HTR-8/SVneo (cell line): ENCODE measurements around the gene FCHSD2.

Source experiments
- DNase-seq: peaks from one replicate; pipeline ENCODE4 v3.0.0; 2011; ENCODE audit warnings: low spot score, mixed read lengths; ENCODE audit not compliant: insufficient read length
- FAIRE-seq: peaks from 2 replicates; lab custom pipeline; 2011; peaks lifted over from hg19 to GRCh38; lab: Jason Lieb, UNC

The FCHSD2 gene

DNA sequence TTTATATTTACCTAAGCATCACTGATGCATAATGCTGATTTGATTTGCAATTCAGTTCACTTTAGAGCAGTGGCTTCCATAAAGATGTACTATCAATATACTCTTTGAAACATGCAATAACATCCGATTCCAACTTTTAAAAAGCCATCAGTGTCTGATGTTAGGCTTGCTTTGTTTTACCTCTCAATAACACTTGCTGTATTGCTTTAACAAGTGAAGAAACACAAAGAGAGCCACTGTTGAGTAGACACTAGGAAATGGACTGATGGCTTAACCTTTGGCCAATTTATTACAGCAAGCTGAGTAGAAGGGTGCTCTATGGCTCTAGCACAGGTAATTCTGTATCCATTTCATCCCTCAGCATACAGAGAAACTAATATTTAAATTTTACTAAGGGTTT, 122.1 kb downstream of the FCHSD2 start:
- FAIRE-seq (no peak), DNase-seq (no peak)

DNA sequence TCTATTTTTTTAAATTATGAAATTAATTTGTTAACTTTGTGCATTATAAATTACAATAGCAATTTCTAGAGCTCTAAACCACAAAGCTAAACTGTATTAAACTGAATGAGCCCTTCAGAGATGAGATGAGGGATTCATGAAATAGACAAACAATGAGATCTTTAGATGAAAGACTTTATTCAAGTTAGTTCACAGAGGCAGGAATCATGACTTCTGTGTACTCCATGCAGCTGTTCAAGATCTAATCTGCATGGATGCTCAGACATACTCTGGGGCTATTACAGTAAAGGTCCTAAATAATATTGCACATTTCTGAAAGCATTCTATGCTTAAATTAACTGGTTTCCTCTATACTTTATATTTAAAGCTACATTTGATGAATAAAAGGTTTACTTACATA, 122.7 kb downstream of the FCHSD2 start:
- DNase-seq (no peak), FAIRE-seq (no peak)

DNA sequence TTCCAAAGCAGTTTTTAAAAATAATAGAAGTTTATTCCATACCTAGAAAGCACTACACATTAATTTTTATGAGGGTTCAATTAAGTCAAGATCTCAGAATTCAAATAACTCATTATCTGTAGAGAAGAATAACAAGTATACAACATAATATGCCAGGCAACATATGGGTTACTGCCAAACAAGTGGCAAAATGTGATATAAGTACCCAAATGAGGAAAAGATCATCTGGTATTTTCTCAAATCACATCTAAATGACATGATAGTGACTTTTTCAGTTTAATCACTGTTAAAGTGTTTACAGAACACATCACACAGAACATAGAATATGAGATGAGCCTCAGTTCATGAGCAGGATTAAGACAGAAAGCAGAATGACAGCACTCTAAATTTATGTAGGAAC, 123.3 kb downstream of the FCHSD2 start:
- FAIRE-seq (no peak), DNase-seq (no peak)

DNA sequence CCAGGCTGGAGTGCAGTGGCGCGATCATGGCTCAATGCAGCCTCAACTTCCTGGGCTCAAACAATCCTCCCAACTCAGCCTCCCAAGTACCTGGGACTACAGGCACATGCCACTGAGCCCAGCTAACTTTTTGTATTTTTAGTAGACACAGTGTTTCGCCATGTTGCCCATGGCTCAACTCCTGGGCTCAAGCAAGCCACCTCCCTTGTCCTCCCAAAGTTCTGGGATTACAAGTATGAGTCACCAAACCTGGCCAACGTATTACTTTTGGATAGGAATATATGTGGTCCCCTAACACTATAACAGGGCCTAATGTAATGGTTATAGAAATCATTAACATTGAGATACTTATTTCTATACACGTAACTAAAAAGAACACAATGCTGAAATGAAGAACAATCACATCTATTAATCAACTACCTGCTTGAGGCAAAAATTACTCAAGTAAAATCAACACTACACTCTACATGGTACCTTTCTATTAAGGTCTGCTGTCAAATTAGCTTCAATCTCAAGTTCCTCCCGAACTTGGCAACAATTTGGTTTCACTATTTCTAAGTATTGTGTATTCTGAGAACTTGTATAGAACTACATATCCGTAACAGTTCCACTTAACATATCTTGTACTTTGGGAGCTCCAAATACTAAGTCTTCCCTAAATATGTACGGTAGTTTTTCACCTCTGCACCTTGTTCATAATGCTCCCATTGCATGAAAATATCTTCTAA, 124.9 kb downstream of the FCHSD2 start:
- no peak for FAIRE-seq

DNA sequence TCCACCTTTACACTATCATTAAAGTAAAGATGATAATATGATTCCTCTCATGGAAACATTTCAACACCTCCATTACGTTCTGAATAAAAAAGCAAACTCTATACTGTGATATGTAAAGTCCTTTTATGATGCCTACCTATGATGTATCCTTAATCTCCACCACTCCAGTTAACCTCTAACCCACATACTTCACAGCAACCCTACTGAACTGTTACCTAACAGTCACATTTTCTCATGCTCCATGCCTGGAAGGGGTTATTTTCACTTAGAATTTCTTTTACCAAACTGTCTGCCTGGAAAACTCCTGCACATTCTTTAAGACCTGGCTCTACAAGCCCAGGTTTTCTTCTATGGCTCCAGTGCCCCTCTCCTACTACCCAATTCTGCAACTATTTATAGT, 129.1 kb downstream of the FCHSD2 start:
- FAIRE-seq (peak; percentile 54), DNase-seq (no peak)

More for the DNA sequence above, 124.9 kb downstream of the FCHSD2 start:
- DNase-seq, result no peak

DNA sequence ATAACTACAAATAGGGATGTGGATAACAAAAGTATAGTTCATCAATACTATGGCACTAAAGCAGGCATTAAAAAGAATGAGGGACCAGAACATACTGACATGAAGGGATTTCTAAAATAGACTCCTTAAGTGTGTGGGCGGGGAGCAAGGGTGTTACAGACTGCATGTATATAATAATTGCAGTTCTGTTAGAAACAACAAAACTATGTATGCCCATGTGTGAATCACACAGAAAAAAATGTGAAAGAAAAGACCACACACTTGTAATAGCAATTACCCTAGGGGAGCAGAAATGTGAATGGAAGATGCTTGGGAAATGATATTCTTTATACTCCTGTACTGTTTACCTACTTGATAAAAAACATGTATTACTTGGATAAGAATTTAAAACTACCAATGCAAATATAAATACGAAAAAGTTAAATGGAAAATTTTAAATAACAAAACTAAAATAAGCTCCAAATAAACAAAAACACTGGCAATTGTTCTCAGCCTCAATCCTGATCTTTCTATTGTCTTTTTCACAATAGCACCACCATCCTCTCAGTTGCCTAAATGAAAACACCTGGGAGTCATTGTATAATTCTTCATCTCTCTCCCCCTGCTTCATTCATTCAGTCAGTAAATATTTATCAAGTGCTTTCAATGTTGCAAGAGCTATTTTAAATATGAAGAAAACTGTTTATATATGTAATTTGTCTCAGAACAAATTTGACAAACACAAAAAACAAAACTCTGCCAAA, 129.8 kb downstream of the FCHSD2 start:
- DNase-seq (no peak), FAIRE-seq (no peak)

DNA sequence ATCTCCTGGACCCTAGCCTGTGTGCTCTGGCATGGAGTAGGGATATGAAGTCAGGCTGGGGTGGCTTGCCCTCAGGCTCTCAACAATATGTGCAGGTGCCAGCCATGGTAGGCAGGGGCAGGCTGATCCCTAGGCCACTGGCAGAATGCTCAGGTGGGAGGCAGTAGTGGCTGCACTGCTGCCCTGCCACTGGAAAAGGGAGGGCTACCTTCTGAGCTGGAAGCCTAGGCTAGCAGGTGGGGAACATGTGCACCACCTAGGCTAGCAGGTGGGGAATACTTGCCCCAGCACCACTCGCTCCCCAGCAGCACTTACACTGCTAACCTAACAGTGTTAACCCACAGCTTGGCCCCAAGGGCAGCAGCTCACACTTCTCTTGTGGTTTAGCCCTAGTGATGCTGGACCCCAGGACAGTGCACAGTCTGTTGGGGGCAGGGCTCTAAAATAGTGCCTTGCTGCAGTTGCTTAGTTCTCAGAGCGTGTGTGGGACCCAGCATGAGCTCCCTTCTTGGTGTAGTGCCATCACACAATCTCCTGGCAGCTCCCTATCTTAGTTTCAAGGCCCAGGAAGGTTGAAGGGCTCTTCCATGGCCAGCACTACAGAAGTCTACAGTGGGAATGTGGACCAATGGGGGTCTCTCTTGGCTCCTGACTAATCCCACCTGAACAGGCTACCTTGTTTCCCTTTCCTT, 130.8 kb downstream of the FCHSD2 start:
- DNase-seq, result no peak
- FAIRE-seq, result no peak

DNA sequence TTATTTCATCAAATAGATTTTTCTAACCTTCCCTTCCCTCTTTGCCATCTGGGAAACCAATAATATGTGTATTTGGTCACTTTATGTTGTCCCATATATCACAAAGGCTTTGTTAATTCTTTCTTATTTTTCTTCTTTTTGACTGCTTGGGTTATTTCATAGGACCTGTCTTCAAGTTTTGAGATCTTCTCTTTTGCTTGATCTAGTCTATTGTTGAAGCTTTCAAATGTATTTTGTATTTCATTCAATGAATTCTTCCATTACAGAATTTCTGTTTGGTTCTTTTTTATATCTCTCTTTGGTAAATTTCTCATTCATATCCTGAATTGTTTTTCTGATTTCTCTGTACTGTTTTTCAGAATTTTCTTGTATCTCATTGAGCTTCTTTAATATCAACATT, 132.1 kb downstream of the FCHSD2 start:
- FAIRE-seq, result no peak

DNA sequence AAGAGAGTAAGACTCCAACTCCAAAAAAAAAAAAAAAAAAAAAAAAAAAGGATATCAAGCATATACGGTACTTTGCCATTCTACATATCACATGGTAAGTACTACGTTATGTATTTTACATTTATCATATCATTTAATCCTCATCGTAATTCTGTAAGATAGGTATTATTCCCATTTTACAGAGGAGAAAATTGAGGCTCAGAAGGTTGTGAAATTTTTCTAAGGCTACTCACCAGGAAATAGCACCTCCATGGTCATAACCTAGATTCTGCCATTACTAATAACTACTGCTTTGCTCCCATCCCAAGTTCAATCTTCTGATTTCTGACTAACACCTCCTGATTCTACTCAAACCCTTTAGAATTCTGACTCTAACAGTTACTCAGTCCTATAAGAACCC, 138.0 kb downstream of the FCHSD2 start:
- DNase-seq, result no peak
- FAIRE-seq, result no peak

More for the DNA sequence above, 132.1 kb downstream of the FCHSD2 start:
- DNase-seq, result no peak

DNA sequence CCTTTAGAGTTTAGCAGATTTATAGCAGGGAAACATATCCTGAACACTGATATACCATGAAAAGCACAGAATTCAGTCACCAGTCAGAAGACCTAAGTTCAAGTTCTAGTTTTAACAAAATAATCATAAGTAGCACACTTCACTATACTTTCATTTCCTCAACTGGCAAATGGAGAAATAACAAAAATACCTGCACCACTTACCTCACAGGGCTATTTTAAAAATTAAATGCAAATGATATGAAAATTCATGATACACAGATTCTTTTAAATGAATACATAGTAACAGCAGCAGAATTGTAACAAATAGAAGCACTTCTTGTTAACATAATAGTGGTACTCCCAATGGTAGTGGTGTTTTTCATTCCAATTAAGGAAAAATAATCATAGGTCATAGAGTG, 139.0 kb downstream of the FCHSD2 start:
- DNase-seq (no peak), FAIRE-seq (no peak)

DNA sequence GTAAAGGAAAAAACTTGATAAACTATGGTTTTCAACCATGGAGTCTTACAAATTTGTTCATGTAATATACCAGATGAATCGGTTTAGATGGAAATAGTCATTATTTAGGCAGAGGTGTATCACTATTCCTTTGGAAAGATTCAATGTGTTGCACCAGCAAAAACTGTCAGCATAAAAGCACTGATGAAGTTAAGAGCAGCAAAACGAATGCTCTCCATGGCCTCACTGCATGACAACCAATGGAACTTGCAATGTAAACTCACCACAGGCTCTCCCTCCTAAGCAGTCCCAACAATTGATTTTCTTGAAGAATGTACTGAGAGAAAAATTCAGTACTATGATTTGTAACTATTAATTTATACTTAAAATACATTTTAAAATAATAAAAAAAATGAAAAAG, 139.9 kb downstream of the FCHSD2 start:
- no peak for FAIRE-seq
- no peak for DNase-seq

DNA sequence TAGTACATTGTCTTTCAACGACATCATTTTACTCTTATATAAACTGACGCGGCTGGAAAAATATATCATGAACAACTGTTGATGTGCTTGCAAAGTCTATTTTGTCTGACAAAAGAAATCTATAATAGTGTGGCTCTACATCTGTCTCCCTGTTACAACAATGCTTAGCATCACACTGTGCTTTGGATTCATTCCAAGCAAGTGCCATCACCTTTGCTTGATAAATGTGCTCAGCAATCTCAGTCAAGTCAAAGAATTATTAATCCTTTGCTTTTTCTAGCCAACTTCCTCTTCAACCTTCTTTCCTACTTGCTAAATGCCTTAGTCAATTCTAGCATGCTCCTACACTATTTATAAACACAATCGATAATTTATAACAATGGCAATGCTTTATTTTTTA, 140.5 kb downstream of the FCHSD2 start:
- FAIRE-seq (no peak), DNase-seq (no peak)

DNA sequence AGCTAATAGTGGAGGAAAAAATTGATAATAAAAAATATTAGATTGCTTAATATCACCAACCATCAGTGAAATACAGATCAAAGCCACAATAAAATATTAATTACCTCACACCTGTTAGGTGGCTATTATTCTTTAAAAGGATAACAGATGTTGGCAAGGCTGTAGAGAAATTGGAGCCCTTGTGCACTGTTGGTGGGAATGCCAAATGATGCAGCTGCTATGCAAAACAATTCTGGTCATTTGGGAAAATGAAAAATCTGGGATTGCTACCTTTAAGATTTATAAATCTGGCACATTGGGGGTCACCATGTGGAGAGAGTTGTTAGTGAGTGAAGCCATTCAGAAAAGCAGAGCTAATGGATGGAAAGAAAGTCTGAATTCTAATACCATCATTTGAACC, 143.4 kb downstream of the FCHSD2 start:
- DNase-seq (no peak), FAIRE-seq (no peak)

DNA sequence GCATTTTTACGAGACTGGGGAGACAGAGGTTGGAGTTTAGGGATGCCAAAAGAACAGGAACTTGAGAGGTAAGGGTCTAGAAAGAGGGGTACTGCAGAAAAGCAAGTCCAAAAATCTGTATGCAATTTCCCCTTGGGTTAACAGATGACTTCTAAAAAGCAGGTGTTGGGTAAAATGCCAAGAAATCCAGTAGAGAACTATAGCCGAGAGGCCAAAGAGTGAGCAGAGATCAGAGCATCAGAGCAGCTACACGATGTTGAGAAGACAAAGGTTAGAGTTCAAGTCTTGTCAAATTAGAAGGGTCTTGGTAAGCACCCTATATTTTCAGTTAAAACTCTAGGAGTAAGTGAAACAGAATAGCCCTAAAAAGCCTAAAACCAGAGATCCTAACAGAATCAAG, 145.2 kb downstream of the FCHSD2 start:
- no peak for DNase-seq
- FAIRE-seq, result no peak

DNA sequence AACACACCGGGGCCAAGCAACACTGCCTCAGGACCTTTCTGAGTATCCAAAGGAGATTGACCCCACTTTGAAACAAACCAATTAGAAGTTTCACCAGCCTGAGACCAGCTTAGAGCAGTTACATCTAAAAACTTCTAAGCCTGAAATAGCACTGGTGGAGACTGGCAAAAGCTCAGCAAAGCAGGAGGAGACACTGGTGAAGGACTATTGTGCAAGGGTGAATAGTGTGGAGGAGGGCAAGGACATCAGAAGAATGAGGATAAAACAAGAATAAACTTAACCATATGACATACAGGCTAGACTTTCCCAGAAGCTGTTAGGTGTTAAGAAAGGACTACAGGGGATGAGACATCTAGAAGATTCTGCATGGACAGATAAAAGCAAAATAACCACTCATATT, 152.4 kb downstream of the FCHSD2 start:
- no peak for DNase-seq
- no peak for FAIRE-seq

DNA sequence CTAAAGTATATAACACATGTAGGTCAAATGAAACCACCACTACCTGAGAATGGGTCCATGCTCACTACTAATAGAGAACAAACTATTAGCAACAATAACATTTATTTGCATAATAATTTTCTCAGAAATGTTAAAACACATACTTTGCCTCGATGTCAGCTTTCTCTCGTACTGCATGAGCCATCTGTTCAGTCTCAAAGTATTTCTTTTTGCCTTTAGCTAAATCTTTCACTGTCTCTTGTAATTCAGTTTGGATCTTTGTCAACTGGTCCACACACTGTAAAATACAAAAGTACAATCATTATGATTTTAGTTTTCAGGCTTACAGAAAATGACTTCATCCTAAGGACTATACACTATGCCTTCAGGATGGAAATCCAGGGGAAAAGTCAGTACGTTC, 153.3 kb downstream of the FCHSD2 start:
- DNase-seq (no peak), FAIRE-seq (no peak)

DNA sequence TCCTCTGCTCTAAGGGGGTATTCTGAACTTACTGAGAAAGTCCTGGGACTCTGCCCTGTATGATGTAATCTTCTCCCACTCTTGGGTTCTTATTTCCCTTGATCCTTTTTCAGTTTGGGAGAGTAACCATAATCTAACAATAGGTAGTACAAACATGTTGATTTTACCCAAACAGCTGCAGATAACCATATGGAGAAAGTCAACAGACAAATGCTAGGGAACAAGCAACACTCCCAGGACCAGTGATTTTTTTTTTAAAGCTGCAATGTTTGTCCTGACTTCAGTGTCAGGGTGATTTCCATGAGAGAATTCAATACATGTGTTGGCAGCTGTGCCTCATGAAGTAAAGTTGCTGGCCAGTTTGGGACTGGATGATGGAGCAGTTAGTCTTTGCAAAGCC, 156.5 kb downstream of the FCHSD2 start:
- no peak for DNase-seq
- peak; percentile 46 for FAIRE-seq

DNA sequence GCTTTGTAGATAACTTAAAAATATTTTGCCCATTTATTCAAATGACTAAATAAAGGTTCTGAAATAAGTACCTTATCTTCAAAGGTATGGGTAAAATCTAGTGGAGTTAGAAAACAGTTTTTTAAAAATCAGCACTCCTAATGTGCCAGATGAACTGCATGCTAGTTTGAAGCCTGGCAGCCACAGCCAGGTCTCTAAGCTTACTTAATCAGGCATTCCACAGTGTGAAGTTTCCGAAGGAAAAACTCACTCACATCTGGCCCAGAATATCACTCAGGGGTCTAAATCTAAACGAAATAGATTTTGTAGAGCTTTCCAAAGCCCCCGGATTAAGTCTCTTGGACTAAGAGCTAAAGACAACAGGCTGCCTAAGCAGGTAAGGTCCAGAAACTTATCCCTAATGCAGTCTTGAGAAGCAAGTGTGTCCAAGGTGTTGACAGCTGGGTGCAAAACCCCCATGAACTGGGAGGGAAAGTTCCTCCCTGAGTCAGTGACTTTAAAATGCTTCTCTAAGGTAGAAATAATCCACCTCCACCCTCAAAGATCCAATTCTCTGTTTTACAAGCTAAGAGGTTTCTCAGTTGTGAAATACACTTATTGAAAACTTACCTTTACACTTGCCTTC, 157.6 kb downstream of the FCHSD2 start:
- no peak for FAIRE-seq
- DNase-seq, result no peak

DNA sequence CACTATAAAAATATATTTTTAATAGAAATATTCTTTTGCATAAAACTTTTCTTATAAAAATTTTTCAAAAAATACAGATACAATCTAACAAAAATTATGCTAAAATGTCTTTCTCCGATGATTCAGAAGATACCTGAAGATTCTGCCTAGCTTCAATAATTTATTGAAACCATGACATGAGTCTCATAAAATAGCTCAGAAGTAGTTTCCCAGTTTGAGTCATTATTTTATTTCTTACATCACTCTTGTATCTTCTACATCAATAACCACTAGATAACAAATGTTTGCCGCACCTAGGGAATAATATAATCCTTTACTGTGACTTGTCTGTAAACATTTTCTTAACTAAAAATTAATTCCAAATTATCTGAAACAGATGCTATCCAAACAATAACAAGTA, 158.6 kb downstream of the FCHSD2 start:
- FAIRE-seq, result no peak
- no peak for DNase-seq

DNA sequence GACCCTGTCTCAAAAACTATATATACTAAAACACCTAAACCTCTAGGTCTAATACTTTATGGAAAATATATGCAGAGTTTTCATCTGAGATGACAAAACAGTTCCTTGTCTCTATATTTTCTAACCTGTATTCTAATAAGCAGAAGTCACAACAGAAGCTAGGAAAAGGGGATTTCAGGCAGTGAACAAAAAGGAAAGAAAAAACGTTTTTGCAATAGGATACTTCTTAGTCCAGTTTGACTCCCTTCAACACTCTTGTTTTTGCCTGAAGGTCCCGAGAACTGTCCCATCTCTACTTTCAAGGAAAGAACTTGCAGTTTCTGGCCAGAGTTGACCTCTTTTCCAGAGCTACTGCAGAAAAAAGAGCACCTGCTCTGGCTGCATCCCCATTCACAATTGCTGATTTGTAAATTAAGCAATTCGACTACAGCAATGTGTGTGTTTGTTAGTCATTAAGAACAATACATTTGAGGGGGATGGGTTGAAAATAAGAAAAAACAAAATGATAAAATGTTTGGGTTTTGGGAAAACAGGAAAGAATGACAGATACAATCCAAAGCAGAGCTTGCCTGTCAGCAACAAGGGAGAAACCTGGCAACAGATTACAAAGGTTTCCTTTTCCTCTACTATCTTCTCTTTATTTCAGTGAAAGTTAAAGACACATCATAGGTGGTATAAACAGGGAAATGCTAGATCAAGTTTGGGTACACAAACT, 160.0 kb downstream of the FCHSD2 start:
- DNase-seq (no peak), FAIRE-seq (no peak)
